Fibroblast of gingiva (primary cell): ENCODE data around the gene INTS6.
"Not testable (repeated sequence)": the region's sequence is repeated elsewhere in the genome, so short reads cannot be mapped to it uniquely, and the experiment has no call there.

Source experiments
- DNase-seq: peaks from one replicate; pipeline ENCODE4 v3.0.0-alpha.2; 2011; ENCODE audit warnings: low read depth

Gene INTS6

DNA sequence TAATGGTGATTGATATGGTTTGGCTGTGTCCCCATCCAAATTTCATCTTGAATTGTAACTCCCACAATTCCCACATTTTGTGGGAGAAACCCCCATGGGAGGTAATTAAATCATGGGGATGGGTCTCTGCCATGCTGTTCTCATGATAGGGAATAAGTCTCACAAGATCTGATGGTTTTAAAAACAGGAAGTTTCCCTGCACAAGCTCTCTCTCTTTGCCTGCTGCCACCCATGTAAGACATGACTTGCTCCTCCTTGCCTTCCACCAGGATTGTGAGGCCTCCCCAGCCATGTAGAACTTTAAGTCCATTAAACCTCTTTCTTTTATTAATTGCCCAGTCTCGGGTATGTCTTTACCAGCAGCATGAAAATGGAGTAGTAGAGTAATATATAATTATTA, 37.5 kb downstream of the INTS6 start:
- DNase-seq: not testable (repeated sequence)

DNA sequence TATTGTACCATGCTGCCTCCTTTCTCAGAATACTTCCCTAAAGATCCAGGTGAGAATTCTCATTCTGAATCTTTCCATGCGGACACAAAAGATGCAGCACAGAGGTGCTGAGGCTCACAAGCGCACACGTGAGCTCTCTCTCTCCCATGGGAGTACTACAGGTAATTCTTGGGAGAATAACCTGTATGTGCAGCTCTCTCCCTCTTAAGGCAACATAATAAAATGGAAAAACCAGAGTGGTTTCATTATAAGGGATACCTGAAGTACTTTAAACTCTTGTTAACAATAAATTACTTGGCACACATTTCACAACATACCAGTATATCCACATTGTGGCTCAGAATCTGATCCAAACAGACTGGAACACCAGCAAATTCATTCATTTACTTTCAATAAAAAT, 40.4 kb downstream of the INTS6 start:
- DNase-seq: no peak

DNA sequence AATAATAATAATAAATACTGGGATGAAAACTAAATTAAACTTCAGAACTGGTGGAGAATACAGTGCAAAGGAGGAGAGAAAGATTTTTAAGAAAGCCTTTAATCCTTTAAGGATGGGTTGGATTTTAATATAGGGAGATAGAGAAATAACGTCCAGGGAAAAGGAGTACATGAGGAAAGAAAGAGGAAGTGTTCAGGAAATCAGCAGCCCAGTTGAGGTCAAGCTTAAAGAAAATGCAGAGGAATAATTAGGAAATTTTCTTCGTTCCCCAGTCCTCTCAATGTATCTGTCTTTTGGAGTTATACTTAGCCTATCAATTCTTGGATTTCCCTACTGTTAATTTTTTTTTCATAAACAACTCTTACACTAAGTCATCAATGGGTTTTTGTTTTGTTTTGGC, 47.7 kb downstream of the INTS6 start:
- DNase-seq: no peak

DNA sequence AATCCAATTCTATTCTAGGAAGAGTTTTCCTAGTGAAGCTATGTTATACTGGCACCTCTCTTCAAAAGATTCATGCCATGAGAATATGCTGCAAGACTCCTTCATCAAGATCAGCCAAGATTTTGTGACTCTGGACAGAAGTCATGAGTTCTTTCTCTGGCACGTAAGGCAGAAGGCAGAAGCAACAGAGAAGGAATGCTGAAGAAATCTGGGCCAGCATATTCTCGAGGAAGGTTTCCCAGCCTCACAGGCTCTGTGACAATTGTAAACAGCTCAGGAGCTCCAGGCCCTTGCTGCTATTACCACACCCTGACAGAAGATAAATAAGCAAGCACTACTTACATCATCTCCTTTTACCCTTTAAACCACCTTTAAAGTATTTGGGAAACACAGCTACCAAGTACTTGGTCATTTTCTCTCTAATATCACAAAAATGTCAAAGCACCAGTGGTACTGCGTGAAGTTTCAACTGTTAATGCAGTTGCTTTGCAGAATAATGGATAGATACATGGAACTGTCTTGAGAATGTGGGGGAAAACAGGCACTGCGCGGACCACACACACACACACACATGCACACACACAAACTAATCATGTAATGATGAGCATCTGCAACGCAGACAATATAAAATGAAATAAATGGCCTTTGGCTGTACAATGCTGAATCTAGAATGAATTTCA, 55.4 kb downstream of the INTS6 start:
- peak; percentile 92 for DNase-seq

DNA sequence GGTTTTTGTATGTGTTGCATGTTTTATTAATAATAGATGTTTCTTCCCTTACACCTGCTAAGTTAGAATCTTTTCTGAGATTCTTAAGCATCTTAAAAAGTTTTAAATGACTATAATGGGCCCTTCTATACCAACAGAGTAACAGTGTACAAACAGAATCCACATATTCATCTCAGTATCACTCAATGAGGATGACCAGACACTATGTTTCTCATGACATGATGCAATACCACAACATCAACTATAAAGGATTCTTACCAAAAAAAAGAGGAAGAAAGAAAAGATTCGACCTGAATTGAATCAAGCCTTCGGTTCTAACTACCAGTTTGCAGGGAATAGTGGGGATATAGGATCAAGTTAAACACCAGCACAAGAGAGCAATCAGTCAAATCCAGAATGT, 56.5 kb downstream of the INTS6 start:
- DNase-seq: no peak

DNA sequence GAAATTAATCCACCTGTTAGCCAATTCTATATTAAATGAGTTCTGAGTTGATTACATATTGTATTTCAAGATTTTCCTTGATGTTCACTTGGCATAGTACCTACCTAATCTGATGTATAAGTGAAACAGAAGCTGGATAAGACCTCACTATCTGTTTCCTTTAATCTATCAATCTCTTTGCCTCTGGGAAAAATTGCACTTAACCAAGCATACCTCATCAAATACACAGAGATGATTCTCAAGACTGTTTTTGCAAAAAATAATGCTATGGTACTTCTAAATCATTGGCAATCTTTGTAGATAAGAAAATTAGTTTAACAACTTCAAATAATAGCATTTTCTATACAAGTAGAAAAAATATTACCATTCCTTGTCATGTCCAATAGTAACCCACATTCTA, 58.1 kb downstream of the INTS6 start:
- no peak for DNase-seq

DNA sequence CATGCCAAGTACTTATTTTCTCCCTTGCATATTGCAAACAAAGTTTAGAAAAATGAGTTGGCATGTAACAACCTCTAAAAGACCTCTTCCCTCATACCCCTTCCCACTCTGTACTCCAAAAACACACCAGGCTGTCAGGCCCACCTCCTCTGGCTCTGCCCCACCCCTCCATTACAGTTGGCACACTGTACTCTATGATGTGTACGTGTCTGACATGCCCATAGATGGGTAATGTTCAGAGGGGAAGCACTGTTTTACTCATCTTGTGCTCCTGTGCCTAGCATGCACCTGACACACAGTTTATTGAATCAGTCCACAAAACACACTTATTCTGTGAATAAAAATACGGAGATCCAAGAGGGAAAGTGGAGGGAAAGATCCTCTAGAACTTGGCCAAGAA, 67.7 kb downstream of the INTS6 start:
- DNase-seq: no peak

DNA sequence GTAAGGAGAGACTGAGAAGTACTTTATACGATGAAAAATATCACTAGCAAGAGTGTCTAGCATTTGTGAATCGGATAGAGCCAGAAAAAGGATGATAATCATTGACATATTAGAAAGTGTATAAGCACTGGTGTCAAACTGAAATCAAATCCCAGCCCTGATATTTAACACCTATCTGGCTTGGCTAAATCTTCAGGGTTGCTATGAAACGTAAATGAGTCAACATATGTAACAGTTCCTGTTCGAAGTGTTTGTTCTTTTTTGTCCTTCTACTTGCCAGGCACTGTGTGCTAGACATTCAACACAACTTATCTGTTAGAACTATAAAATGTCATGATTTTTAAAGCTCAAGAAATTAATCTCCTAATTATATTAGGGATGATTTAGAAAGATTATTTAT, 72.6 kb downstream of the INTS6 start:
- DNase-seq: peak; percentile 18

DNA sequence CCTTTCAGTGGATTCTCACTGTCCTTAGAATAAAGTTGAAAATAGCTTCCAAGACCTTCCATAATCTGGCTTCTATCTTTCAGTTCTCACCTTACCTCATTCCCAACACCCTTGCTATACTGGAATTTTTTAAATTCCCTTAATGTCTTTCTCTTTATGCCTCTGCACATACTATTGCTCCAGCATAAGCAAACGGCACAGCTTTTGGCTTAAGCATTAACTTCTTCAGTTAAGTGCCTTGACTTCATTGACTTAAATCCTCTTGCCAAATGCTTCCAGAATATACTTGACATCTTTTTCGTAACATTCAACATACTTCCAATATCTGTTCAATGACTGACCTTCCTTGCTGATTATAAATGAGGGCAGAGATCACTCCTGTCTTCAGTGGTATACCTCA, 79.4 kb downstream of the INTS6 start:
- DNase-seq: no peak

DNA sequence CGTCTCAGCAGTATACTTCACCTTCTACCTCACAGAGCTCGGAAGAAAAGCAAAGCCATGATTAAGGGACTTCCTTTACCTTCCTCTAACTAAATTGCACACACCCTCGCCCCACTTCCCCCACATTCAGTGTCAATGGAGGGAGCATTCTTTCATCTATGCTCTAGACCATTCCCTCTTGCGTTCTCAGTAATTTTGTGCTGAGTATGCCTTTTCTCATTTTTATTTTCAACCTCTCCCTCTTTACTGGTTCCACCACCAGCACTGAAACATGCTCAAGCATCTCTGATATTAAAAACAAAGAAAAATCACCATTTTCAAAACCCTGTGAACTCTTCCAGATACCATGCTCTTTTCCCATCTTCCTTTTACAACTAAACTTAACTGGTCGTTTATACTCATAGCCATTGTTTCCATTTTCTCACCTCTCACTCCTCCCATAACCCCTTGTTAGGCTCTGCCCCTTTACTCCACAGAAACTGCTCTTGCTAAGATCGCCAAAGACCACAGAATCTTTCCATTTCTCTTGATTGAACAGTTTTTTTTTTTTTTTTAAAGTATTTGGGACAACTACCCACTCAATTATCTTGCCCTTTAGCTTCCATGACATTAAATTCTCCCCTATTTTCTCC, 81.0 kb downstream of the INTS6 start:
- DNase-seq: no peak

DNA sequence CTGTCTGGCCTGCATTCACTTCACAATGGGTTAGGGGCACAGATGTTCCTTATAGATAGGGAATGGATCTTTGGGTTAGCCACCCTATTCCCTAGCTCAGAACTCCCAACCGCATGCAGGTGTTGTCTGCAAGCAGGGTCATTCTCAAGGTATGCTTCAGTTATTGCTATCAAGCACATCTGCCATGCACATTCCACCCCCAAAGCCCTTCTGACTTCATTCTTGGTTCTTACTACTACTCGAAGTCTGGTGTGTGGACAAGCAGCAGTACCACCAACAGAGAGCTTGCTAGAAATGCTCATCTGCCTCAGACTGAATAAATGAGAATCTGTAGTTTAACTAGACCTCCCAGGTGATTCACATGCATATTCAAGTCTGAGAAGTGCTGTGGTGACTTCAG, 82.0 kb downstream of the INTS6 start:
- no peak for DNase-seq

DNA sequence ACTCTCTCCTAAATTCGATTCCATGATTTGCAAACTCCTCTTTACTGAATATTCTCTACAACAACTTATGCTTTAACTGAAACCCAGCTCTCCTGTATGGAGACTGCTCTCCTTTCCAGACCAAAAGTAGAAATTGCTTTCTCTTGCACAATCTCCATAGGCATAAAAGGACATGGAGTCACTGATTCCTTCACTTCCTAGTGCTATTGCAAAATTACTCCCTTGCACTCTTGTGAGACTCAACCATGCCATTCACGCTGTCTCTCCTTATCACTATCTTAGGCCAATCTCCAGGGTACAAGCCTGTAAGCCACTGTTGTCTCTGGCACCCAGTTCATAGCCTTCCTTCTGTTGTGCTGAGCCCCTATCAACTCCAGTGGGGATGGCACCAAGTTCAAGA, 82.7 kb downstream of the INTS6 start:
- peak; percentile 59 for DNase-seq

DNA sequence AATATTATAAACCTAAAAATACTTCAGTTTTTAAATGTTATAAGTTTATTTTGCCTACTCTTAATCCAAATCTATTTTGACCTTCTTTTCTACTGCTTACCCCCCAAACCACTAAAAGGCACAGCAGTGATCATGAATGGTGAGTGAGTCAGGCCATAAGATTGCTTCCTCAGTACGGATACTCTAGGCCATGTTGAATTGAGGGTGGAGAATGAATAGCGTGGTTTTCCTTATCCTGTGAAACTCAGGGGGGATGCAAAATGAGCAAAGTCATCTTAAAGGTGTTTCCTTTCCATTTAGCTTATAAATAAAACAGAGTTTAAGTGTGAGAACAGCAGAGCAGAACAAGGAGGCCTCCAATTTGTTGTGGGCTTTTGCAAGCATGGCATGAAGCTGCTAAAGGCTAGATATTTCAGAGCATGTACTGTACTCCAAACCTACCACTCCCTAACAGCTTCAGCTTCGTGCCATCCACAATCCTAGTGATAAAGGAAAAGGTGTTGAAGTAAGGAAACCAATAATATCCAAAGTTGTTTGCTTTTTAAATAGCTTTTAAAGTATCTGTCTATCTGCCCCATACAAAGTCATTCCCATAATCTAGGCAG, 88.3 kb downstream of the INTS6 start:
- DNase-seq: no peak

DNA sequence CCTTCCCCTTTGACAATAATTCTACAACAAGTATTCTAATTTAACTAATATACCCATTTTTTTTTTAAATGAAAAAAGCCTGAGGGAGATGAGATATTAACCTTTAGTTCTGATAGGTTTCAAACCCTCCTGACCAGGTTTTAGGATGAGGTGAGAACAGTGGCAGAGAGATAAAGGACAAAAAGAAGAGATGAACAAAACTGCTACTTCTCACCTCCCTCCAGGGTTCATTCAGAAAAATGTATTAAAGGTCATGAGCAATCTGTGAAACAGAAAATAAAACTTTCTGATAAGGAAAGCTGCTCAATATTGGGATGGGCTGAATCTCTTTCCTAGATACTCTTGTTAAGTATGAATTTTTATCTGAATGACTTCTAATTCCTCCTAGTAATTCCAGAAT, 89.2 kb downstream of the INTS6 start:
- DNase-seq: no peak

DNA sequence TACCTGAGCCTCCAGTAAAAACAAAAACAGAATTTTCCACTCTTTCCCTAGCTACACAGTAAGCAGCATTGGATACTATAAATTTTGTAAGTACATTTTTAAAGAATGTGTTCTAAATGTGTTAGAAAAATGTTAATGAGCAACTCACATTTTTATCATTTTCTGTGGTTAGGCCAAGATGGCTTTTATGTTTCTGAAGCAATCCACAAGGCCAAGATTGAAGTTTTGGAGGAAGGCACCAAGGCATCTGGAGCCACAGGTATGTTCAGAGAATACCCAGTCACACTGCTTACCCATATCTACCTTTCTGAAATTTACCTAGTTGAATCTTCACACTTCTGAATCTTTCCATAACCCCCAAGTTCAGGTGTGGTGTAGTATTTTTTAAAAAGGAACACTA, 91.7 kb downstream of the INTS6 start:
- DNase-seq: no peak

DNA sequence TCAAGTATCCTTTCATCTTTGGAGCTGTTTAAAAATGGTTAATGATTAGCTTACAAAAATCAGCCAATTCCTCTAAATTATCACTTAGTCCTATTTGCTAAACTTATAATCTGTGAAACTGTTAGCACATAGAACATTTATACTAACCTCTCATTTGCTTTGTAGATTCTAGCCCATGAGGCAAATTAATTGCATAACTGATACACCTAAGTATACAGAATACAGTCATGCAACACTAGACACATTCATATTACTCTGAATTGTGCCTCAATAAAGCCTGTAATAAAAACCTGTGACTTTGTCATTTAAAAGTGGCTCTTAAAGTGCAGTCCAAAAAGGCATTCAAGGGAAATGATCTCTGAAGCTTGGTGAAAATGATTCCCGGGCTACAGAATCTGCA, 92.3 kb downstream of the INTS6 start:
- no peak for DNase-seq

DNA sequence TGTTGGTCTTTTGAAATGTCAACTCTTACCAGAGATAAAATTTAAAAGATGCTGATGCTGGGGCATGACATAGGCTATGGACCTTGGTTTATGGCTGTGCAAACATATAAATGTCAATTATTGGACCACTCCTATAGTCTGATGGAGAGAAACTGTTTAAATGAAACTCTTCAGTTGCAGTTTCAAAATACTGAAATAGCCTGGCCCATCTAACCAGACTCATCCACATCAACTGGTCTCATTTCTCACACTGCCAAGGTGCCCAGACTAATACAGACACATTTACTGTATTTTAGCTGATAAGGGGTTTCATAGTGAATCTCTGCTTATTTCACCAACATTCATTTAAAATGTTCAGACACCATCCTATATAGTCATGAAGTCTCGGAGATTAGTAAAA, 93.5 kb downstream of the INTS6 start:
- no peak for DNase-seq

DNA sequence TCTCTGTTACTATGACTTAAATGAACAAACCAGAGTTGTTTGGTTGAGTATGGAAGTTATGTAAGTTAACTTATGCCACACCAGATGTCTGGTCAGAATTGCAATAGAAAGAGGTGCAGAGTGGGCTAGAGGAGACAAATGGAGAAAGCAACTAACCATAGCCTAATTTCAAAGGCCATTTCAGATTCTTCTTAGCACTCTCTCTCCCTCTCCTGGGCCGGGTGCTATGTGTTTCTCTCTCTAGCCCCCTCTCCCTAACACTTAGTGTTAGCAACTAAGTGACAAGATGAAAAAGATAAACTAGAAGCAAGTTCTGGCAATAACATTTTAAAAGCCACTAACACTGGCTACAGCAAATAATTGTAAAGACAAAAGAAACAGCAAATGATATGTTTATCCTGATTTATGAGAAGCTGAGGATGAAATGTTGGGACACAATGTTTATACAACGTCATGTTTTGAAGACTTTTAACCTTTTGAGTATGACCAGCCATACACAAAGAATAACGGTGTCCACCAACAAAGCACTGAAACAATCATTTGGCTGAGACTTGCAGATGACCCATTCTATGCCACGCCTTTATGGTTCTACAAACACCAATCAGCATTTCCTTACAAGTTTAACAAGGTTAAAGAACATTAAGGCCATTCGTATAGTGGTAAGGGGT, 94.8 kb downstream of the INTS6 start:
- DNase-seq: no peak

DNA sequence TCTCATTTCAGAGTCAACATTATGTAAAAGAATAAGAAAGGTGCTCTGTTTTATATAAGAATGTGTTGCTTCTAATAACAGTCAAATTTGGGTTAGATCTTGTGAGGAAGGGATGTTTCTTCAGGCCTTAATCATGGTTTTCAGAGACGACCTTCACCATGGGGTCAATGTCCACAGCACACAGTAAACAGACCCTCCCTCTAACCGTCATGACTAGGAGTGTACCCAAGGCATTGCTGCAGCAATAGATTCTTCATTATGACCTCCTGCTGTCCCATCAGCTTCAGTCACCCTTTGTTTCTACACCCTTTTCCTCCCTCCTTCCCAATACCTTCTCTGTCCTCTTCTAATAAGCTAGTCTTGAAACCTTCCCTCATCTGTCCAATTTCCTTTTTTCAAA, 97.6 kb downstream of the INTS6 start:
- DNase-seq: no peak

DNA sequence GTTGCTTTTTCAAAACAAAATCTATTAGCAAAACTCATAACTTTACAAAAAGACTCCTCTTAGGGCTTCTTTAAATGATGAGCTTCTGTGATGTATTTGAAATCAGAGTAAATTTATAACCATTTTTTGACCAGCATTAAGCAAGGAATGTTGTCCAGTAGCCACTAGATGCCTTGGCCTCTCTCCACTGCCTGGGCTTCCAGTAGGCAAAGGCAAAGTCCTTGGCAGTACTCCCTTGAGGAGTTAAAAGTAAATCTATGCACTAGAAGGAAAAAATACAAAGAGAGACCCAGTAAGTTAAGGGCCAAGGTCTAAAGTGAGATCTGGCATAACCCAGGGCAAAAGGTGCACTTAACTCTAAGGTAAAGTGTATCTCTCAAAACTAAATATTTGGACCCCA, 103.8 kb downstream of the INTS6 start:
- peak; percentile 28 for DNase-seq

DNA sequence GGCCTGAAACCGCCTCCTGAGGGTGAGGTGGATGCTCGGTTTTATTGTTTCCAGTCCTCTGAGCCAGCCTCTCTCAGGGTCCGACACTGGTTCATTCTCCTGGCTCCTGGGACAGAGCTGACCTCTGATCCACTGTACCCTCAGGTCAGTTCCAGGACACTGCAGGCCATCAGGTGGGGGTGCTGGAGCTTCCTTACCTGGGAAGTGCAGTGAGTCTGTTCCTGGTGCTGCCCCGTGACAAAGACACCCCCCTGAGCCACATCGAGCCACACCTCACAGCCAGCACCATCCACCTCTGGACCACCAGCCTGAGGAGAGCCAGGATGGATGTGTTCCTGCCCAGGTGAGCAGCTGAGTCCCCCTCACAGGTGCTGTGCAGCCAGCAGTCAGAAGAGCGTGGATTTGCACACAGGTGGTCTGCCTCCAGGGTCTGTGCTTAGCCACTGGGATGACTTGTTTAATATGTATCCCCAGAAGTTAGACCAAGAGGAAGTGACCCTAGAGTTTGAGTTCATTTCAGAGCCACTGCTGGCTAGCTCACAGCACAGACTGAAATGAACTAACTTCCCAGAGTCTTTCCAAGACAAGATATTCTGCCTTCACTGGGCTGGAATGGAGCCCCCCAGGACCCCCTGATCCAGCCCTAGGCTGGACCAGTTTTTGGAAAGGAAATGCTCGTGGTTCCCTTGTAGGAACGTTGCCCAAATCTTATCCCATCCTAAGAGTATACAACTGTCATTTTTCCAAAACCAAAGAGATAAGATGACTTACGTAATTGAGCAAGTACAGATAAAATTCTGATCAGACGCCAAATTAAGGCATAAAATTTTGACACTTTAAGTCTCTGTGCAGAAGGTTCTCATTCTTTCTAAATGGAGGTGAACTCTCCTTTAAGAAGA, 104.5 kb downstream of the INTS6 start:
- DNase-seq: no peak

DNA sequence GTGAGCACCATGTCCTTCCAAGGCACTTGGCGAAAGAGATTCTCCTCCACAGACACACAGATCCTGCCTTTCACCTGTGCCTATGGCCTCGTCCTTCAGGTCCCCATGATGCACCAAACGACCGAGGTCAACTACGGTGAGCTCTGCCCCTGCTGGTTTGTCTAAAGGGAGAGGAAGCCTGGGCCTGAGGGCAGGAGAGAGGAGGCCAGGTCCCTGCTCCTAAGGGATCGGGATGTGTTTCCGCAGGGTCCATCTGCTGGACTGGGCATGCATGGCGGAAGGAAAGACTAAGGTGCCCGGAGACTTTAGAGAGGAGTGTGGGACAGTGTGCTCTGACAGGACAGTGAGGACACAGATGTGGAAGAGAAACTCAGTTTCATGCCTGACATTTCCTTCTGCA, 105.7 kb downstream of the INTS6 start:
- no peak for DNase-seq
